Left colon (tissue), 2 donors: ENCODE data around the gene NXPE3. TPM values are rescaled to one million over a fixed set of nuclear protein-coding genes. Genes with fewer than 3 reads are reported as not detected.
"Not testable (repeated sequence)": the region's sequence is repeated elsewhere in the genome, so short reads cannot be mapped to it uniquely, and the experiment has no call there.

Experiments
- ATAC-seq: fragments of 200-7000 bp; cut with Tn5 transposase; one replicate; pipeline ENCODE4 v1.9.1; 2020; ENCODE audit warnings: mild to moderate bottlenecking, moderate library complexity
- DNase-seq, 2 donors: peaks; one replicate each; pipeline ENCODE4 v3.0.0-alpha.2; 2020
- intact Hi-C, 2 donors: fragments of 100-400 bp; cut with DNase I in 1 of 2; cut with micrococcal nuclease in 1 of 2; formaldehyde crosslinking; loops; one replicate each; pipeline versions ENCODE4 v1.11.2 to v1.14.0; 2022; cut with DNase I, micrococcal nuclease
- long read RNA-seq: library from polyadenylated mRNA; unstranded; transcript quantifications from one replicate; pipeline ENCODE4 v2.0.0, GENCODE V29; 2021
- total RNA-seq, 2 donors: library from RNA; stranded (reverse); fragmentation: NEBNext Ultra II Directional; extraction: Animal tissue kit (Norgen Biotek cat#: 25700); gene quantifications; one replicate each; pipeline ENCODE4 v1.2.1, GENCODE V29; 2021
- donor health status: DM: no; HTN: no; CAD: no.
- donor health status: DM: yes; HTN: yes; CAD: no.

Gene NXPE3
- 1 to 10 TPM; 2.7 to 5.4 TPM for total RNA-seq
- long read RNA-seq, partial matches to known transcripts: 0 of 5 reads
- long read RNA-seq, other reads (novel, unspliced or antisense): 3 of 5 reads

GRCh38 chr3:101779047-101779821 is at the start of gene NXPE3:
Gene NXPE3 (plus strand): TSS chr3:101779211. CDS start chr3:101785597, 6,386 bp downstream.
- DNase-seq: peak; percentile 89 to 94
- ATAC-seq: peak; percentile 99
- intact Hi-C loops: no loop called here

GRCh38 chr3:101729586-101729985 is 49.4 kb upstream of the NXPE3 start:
- intact Hi-C loops: no loop called here
- ATAC-seq: no peak
- DNase-seq: no peak

- intact Hi-C loops: no loop called here
- ATAC-seq: no peak
- no peak for DNase-seq
Observed at GRCh38 chr3:101730839-101731238, 48.2 kb upstream of the NXPE3 start.

- ATAC-seq: no peak
- DNase-seq: no peak
- intact Hi-C loops: no loop called here
Observed at GRCh38 chr3:101732240-101732641, 46.8 kb upstream of the NXPE3 start.

- DNase-seq (no peak), ATAC-seq (no peak)
- intact Hi-C loops: no loop called here
Observed at GRCh38 chr3:101735833-101736232, 43.2 kb upstream of the NXPE3 start.

GRCh38 chr3:101741914-101742313 is 37.1 kb upstream of the NXPE3 start:
- ATAC-seq, intact Hi-C loops, DNase-seq: not testable (repeated sequence)

GRCh38 chr3:101744811-101745210 is 34.2 kb upstream of the NXPE3 start:
- ATAC-seq: no peak
- intact Hi-C loops: no loop called here
- DNase-seq: no peak

GRCh38 chr3:101745934-101746333 is 33.1 kb upstream of the NXPE3 start:
- intact Hi-C loops, DNase-seq, ATAC-seq: not testable (repeated sequence)

GRCh38 chr3:101753386-101754113 is 25.5 kb upstream of the NXPE3 start:
- DNase-seq, intact Hi-C loops, ATAC-seq: not testable (repeated sequence)

GRCh38 chr3:101758224-101758623 is 20.8 kb upstream of the NXPE3 start:
- DNase-seq: no peak
- intact Hi-C loops: no loop called here
- no peak for ATAC-seq

- DNase-seq (no peak), ATAC-seq (no peak)
- intact Hi-C loops: no loop called here
Observed at GRCh38 chr3:101762041-101762646, 16.9 kb upstream of the NXPE3 start.

- DNase-seq, intact Hi-C loops, ATAC-seq: not testable (repeated sequence)
Observed at GRCh38 chr3:101777745-101778281, 1.2 kb upstream of the NXPE3 start.

- DNase-seq: no peak
- ATAC-seq: peak; percentile 15
- intact Hi-C loops: no loop called here
Observed at GRCh38 chr3:101778385-101779046, 495 bp upstream of the NXPE3 start.

GRCh38 chr3:101779822-101780381 is 891 bp downstream of the NXPE3 start:
- no peak for DNase-seq
- ATAC-seq: no peak
- intact Hi-C loops: no loop called here

GRCh38 chr3:101780661-101781060 is 1.6 kb downstream of the NXPE3 start:
- ATAC-seq: no peak
- intact Hi-C loops: no loop called here
- no peak for DNase-seq

- no peak for DNase-seq
- no peak for ATAC-seq
- intact Hi-C loops: no loop called here
Observed at GRCh38 chr3:101781166-101781565, 2.2 kb downstream of the NXPE3 start.

- DNase-seq: no peak
- ATAC-seq: no peak
- intact Hi-C loops: no loop called here
Observed at GRCh38 chr3:101784855-101785613, 6.0 kb downstream of the NXPE3 start.

- no peak for ATAC-seq
- no peak for DNase-seq
- intact Hi-C loops: no loop called here
Observed at GRCh38 chr3:101791778-101792177, 12.8 kb downstream of the NXPE3 start.
